Measurements from ENCODE around the gene TMED5.

- TF ChIP-seq CTCF (IDR thresholded peaks at IDR 0.05) = no peak
- TF ChIP-seq POLR2A (IDR thresholded peaks at IDR 0.05) = no peak
- TF ChIP-seq POLR2AphosphoS5 (IDR thresholded peaks at IDR 0.05) = no peak
- TF ChIP-seq EP300 (IDR thresholded peaks at IDR 0.05) = no peak
Observed at GRCh38 chr1:93178418-93178817, 1.8 kb downstream of the TMED5 start.
